ENCODE results near the gene DENND5A.
"Not testable (repeated sequence)": the region's sequence is repeated elsewhere in the genome, so short reads cannot be mapped to it uniquely, and the experiment has no call there.

The DENND5A gene

DNA sequence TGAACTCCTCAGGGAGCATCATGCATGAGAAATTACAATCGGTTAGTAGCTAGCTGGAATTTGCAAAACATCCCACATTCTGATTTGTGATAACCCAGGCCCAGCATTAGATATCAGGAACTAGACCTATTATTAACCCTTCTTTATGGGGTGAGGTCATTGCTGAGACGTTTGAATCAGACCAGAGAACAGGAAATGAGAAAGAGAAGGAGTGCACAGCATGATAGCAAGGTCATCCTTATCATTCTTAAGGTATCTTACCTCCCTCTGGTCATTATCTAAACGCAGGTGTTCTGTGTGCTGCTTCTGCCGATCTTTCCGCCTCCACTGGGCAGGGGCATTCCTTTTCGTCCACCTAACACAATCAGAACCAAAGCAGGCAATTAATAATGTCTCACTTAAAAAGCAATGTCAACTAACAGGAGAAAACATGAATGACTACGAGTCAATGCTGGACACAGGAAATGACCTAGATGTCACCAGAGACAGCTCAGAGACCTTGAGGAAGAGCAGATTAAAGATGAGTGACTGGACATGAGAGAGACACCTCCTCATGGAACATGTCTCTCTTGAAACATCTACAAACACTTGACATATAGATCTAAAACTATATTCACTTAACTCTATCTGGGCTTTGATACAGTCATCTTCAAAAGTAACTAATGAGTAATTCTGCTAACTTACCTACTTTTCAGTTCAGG lies 95.4 kb downstream of the DENND5A start:
- no peak overlapping the region for H3K4me3 ChIP-seq (ENCODE audit: low read depth, low read length)
- DNase-seq (ENCODE audit: low read depth) = peak; percentile 9
- TF ChIP-seq MYC (IDR thresholded peaks at IDR 0.05; ENCODE audit: low read depth, low read length) = no peak
- no peak for TF ChIP-seq MAX (IDR thresholded peaks at IDR 0.05; ENCODE audit: low read depth, low read length)
- no peak for TF ChIP-seq POLR2A (IDR thresholded peaks at IDR 0.05; ENCODE audit: extremely low read depth, insufficient read length)

DNA sequence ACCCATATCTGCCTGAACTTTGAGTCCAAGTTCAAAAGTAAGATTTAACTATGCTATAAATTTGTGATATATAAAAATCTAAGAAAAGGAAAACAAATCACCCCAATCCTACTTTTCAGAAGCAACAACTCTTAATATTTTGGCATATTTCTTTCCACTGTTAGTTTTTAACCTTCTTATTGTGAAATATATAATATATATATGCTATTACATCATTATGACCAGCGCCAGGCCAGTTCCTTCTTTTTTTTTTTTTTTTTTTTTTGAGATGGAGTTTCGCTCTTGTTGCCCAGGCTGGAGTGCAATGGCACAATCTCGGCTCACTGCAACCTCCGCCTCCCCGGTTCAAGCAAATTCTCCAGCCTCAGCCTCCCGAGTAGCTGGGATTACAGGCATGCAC lies 103.2 kb downstream of the DENND5A start:
- DNase-seq (ENCODE audit: low read depth) = peak; percentile 21
- not testable (repeated sequence) for H3K4me3 ChIP-seq (ENCODE audit: low read depth, low read length)

DNA sequence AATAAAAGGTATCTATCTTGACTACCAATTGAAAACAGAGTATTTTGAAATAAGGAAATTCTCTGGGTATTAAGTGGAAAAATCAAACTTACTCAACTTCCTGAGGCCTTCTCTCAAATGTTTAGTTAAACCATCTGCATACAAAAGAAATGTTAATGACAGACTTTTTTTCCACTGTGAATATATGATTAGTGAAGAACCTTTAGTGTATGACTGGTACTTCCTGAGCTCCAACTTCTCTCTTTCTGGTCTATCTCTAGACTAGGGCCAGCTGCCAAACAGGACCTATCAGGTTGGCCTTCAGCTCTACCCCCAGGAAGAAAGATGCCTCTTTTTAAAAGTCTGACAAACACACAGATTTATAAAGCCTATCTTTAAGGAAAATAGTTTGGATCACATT lies 105.0 kb downstream of the DENND5A start:
- no peak for DNase-seq (ENCODE audit: low read depth)
- H3K4me3 ChIP-seq (ENCODE audit: low read depth, low read length) = no peak overlapping the region
- TF ChIP-seq MAX (IDR thresholded peaks at IDR 0.05; ENCODE audit: low read depth, low read length) (no peak), POLR2A (IDR thresholded peaks at IDR 0.05; ENCODE audit: extremely low read depth, insufficient read length) (no peak), MYC (IDR thresholded peaks at IDR 0.05; ENCODE audit: low read depth, low read length) (no peak), CTCF (IDR thresholded peaks at IDR 0.05; ENCODE audit: low read depth, low read length) (no peak)

DNA sequence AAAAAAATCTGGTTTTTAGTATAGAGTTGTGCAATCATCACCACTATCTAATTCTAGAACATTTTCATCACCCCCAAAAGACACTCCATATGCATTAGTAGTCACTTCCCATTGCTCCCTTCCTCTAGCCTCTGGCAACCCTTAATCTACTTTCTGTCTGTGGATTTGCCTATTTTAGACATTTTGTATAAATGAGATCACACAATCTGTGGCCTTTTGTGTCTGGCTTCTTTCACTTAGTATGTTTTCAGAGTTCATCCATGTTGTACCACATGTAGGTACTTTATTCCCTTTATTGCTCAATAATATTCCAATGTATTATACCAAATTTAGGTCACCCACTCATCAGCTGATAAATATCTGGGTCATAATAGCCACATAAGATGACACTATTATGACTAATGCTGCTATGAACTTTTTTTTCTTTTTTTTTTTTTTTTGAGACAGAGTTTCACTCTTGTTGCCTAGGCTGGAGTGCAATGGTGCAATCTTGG lies 106.2 kb downstream of the DENND5A start:
- no peak for DNase-seq (ENCODE audit: low read depth)
- H3K4me3 ChIP-seq (ENCODE audit: low read depth, low read length) = no peak overlapping the region
- TF ChIP-seq CTCF (IDR thresholded peaks at IDR 0.05; ENCODE audit: low read depth, low read length) (no peak), POLR2A (IDR thresholded peaks at IDR 0.05; ENCODE audit: extremely low read depth, insufficient read length) (no peak), MAX (IDR thresholded peaks at IDR 0.05; ENCODE audit: low read depth, low read length) (no peak), MYC (IDR thresholded peaks at IDR 0.05; ENCODE audit: low read depth, low read length) (no peak)

- TF ChIP-seq POLR2A (IDR thresholded peaks at IDR 0.05; ENCODE audit: extremely low read depth, insufficient read length) = no peak
- TF ChIP-seq CTCF (IDR thresholded peaks at IDR 0.05; ENCODE audit: low read depth, low read length) = no peak
- TF ChIP-seq MAX (IDR thresholded peaks at IDR 0.05; ENCODE audit: low read depth, low read length) = no peak
- no peak for TF ChIP-seq MYC (IDR thresholded peaks at IDR 0.05; ENCODE audit: low read depth, low read length)
- no peak for DNase-seq (ENCODE audit: low read depth)
- H3K4me3 ChIP-seq (ENCODE audit: low read depth, low read length) = no peak overlapping the region
Observed at GRCh38 chr11:9155930-9156329, 109.2 kb downstream of the DENND5A start.

- TF ChIP-seq CTCF (IDR thresholded peaks at IDR 0.05; ENCODE audit: low read depth, low read length) = no peak
- no peak for TF ChIP-seq POLR2A (IDR thresholded peaks at IDR 0.05; ENCODE audit: extremely low read depth, insufficient read length)
- TF ChIP-seq MYC (IDR thresholded peaks at IDR 0.05; ENCODE audit: low read depth, low read length) = no peak
- TF ChIP-seq MAX (IDR thresholded peaks at IDR 0.05; ENCODE audit: low read depth, low read length) = no peak
- H3K4me3 ChIP-seq (ENCODE audit: low read depth, low read length) = no peak overlapping the region
- DNase-seq (ENCODE audit: low read depth) = no peak
Observed at GRCh38 chr11:9153651-9154050, 111.5 kb downstream of the DENND5A start.
